Nephron (organoid): Measurements from ENCODE around the gene PRDM7.

Source experiments
- H3K27ac Mint-ChIP-seq, 3 experiments: 2 replicates each; pipeline ENCODE4 v1.8.0; 2020; ENCODE audit warnings: mixed read lengths in 3 of 3, mild to moderate bottlenecking in 2 of 3, moderate library complexity in 1 of 3
- H3K27me3 Mint-ChIP-seq: 2 replicates; pipeline ENCODE4 v1.8.0; 2021; ENCODE audit warnings: low read depth, mild to moderate bottlenecking, moderate library complexity, mixed read lengths
- H3K36me3 Mint-ChIP-seq: 2 replicates; pipeline ENCODE4 v1.8.0; 2020; ENCODE audit warnings: low read depth, mixed read lengths
- H3K4me1 Mint-ChIP-seq: 2 replicates; pipeline ENCODE4 v1.8.0; 2020; ENCODE audit warnings: mixed read lengths
- H3K4me3 Mint-ChIP-seq, 3 experiments: 2 replicates each; pipeline ENCODE4 v1.8.0; 2020; ENCODE audit warnings: mild to moderate bottlenecking in 3 of 3, mixed read lengths in 3 of 3, moderate library complexity in 2 of 3
- H3K9me3 Mint-ChIP-seq: 2 replicates; pipeline ENCODE4 v1.8.0; 2020; ENCODE audit warnings: mixed read lengths
- CTCF ChIP-seq, 3 experiments: fragments of 200-600 bp; sonication (generic); IDR thresholded peaks; one replicate each; pipeline ENCODE4 v1.5.0; 2021; ENCODE audit warnings: antibody characterized with exemption in 3 of 3; ENCODE audit not compliant: unreplicated experiment in 3 of 3

Gene PRDM7

GRCh38 chr16:90028985-90029384 lies 48.1 kb downstream of the PRDM7 start:
- peaks cover 37% of the 10 kb centered on the region for H3K27me3 Mint-ChIP-seq
- peaks cover 12% of the 10 kb centered on the region for H3K36me3 Mint-ChIP-seq
- no peak for TF ChIP-seq CTCF (IDR thresholded peaks at IDR 0.05; ENCODE audit: unreplicated experiment in 3 of 3)

GRCh38 chr16:90027611-90028010 lies 49.5 kb downstream of the PRDM7 start:
- no peak overlapping the region for H3K27ac Mint-ChIP-seq

More at GRCh38 chr16:90028985-90029384, 48.1 kb downstream of the PRDM7 start:
- no peaks in the 10 kb centered on the region for H3K9me3 Mint-ChIP-seq
- H3K27ac Mint-ChIP-seq = no peak overlapping the region
- peaks cover 5% of the 10 kb centered on the region for H3K4me1 Mint-ChIP-seq
- H3K4me3 Mint-ChIP-seq = no peak overlapping the region

DNA sequence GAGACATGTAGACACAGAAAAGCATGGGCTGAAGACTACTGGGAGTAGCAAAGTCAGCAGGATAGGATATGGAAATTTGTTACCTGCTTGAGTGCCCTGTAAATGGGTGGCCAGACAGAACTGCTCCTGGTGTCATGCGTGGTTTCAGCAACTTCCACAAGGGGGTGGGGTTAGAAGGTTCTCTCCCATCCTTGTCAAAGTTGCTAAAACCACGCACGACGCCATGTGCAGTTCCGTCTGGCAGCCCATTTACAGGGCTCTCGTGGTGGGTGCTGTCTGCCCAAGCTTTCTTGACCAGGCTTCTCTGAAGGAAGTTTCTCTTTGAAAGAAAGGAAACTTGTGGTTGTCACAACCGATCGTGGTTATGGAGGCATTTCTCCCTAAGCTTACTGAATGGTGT lies 51.0 kb downstream of the PRDM7 start:
- TF ChIP-seq CTCF (IDR thresholded peaks at IDR 0.05; ENCODE audit: unreplicated experiment in 3 of 3) = no peak
- Mint-ChIP-seq H3K27ac (peak overlapping the region in 1 of 3 experiments; percentile 68), H3K4me3 (no peak overlapping the region)

More at GRCh38 chr16:90027611-90028010, 49.5 kb downstream of the PRDM7 start:
- Mint-ChIP-seq H3K27me3 (peaks cover 23% of the 10 kb centered on the region), H3K9me3 (no peaks in the 10 kb centered on the region), H3K4me1 (peaks cover 5% of the 10 kb centered on the region), H3K36me3 (peaks cover 11% of the 10 kb centered on the region), H3K4me3 (no peak overlapping the region)
- TF ChIP-seq CTCF (IDR thresholded peaks at IDR 0.05; ENCODE audit: unreplicated experiment in 3 of 3) = no peak

DNA sequence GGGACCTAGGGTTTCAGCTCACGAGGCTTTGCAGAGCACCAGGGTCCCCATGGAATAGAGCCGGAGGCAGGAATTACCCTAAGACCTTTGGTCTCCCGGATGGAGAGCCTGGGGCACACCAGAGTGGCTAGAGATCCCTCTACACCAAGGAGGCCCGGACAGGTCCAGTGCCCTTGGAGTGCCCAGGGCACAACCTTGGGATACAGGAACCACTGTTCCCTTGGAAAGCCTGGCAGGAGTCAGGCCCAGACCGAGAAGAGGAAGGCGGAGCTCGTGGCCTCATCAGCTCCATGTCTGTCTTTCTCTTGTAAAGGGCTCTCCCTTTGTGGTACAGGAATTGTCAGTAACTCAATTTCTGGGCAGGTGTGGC lies 54.1 kb downstream of the PRDM7 start:
- H3K9me3 Mint-ChIP-seq = no peaks in the 10 kb centered on the region
- peaks cover 36% of the 10 kb centered on the region for H3K27me3 Mint-ChIP-seq
- peaks cover 28% of the 10 kb centered on the region for H3K4me1 Mint-ChIP-seq
- TF ChIP-seq CTCF (IDR thresholded peaks at IDR 0.05; ENCODE audit: unreplicated experiment in 3 of 3) = no peak
- peak overlapping the region in 2 of 3 experiments; percentile 49 to 64 for H3K4me3 Mint-ChIP-seq
- no peaks in the 10 kb centered on the region for H3K36me3 Mint-ChIP-seq
- peak overlapping the region in 1 of 3 experiments; percentile 60 for H3K27ac Mint-ChIP-seq

More for the DNA sequence above, 51.0 kb downstream of the PRDM7 start:
- H3K27me3 Mint-ChIP-seq = peaks cover 21% of the 10 kb centered on the region
- H3K9me3 Mint-ChIP-seq = no peaks in the 10 kb centered on the region
- H3K4me1 Mint-ChIP-seq = peaks cover 13% of the 10 kb centered on the region
- H3K36me3 Mint-ChIP-seq = no peaks in the 10 kb centered on the region

- H3K9me3 Mint-ChIP-seq = no peaks in the 10 kb centered on the region
- H3K27ac Mint-ChIP-seq = peak overlapping the region; percentile 33 to 75 (median 65)
- no peaks in the 10 kb centered on the region for H3K36me3 Mint-ChIP-seq
- H3K4me1 Mint-ChIP-seq = peaks cover 28% of the 10 kb centered on the region
- peak overlapping the region; percentile 49 to 79 (median 64) for H3K4me3 Mint-ChIP-seq
- no peak for TF ChIP-seq CTCF (IDR thresholded peaks at IDR 0.05; ENCODE audit: unreplicated experiment in 3 of 3)
- peaks cover 38% of the 10 kb centered on the region for H3K27me3 Mint-ChIP-seq
Measured at GRCh38 chr16:90022209-90023077, 54.7 kb downstream of the PRDM7 start.
